Epithelial cell of proximal tubule (primary cell): ENCODE results near the gene KRTAP10-6. TPM values are rescaled to one million over a fixed set of nuclear protein-coding genes. Genes with fewer than 3 reads are reported as not detected.
"Not testable (repeated sequence)": the region's sequence is repeated elsewhere in the genome, so short reads cannot be mapped to it uniquely, and the experiment has no call there.

Experiments used
- DNase-seq: peaks from one replicate; pipeline ENCODE4 v3.0.0-alpha.2; 2011; ENCODE audit warnings: low read depth
- H3K4me3 ChIP-seq: 2 replicates; pipeline ENCODE4 v1.5.1; 2011; ENCODE audit warnings: low read depth, mild to moderate bottlenecking, low read length
- total RNA-seq: library from RNA; depleted of rRNA; stranded (reverse); fragments of >200 nt; gene quantifications from 2 replicates; pipeline ENCODE4 v1.2.3, GENCODE V29; 2015
- TF ChIP-seq, protein P1 (sequence below): conservative IDR thresholded peaks from 2 replicates; pipeline ENCODE4 v1.5.1; 2012; ENCODE audit warnings: low read depth, mild to moderate bottlenecking, low read length

KRTAP10-6 gene
- total RNA-seq, 1 donor from 2014 or later = not detected

DNA sequence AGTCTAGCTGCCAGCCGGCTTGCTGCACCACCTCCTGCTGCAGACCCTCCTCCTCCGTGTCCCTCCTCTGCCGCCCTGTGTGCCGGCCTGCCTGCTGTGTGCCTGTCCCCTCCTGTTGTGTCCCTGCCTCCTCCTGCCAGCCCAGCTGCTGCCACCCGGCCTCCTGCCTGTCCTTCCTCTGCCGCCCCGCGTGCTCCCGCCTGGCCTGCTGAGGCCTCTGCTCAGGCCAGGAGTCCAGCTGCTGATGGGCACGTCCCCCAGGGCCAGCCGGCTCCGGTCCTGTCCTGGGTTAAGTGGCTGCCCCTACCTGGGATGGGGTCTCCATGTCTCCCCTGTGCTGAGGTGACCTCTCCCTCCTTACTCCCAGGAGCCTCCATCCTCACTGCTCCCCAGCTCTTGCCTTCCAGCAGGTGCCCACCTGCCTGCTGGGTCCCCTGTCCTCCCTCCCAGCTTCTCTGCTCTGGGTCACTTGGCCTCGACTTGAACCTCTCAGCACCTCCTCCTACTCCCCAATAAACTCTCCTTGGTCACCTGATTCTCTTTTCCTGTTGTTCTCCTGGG, 20.4 kb upstream of the KRTAP10-6 start:
- DNase-seq = no peak
- TF ChIP-seq, protein P1, sequence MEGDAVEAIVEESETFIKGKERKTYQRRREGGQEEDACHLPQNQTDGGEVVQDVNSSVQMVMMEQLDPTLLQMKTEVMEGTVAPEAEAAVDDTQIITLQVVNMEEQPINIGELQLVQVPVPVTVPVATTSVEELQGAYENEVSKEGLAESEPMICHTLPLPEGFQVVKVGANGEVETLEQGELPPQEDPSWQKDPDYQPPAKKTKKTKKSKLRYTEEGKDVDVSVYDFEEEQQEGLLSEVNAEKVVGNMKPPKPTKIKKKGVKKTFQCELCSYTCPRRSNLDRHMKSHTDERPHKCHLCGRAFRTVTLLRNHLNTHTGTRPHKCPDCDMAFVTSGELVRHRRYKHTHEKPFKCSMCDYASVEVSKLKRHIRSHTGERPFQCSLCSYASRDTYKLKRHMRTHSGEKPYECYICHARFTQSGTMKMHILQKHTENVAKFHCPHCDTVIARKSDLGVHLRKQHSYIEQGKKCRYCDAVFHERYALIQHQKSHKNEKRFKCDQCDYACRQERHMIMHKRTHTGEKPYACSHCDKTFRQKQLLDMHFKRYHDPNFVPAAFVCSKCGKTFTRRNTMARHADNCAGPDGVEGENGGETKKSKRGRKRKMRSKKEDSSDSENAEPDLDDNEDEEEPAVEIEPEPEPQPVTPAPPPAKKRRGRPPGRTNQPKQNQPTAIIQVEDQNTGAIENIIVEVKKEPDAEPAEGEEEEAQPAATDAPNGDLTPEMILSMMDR = no peak
- H3K4me3 ChIP-seq = no peak overlapping the region

DNA sequence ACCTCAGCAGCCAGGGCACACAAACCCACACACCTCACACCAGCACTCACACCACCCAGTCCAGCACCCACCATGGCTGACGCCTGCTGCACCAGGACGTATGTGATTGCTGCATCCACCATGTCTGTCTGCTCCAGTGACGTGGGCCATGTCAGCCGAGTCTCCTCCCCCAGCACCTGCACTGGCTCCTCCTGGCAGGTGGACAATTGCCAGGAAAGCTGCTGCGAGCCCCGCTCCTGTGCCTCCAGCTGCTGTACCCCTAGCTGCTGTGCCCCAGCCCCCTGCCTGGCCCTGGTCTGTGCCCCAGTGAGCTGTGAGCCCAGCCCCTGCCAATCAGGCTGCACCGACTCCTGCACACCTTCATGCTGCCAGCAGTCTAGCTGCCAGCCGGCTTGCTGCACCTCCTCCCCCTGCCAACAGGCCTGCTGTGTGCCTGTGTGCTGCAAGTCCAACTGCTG, 19.8 kb upstream of the KRTAP10-6 start, which contains the start of gene KRTAP10-8:
TSS of gene KRTAP10-8 (plus strand) at position 51 of the 458 bp plus-strand sequence. CDS start at position 73, 22 bp downstream.
- TF ChIP-seq, protein P1 = no peak
- H3K4me3 ChIP-seq = no peak within 1 kb of the TSS
- DNase-seq = no peak

DNA sequence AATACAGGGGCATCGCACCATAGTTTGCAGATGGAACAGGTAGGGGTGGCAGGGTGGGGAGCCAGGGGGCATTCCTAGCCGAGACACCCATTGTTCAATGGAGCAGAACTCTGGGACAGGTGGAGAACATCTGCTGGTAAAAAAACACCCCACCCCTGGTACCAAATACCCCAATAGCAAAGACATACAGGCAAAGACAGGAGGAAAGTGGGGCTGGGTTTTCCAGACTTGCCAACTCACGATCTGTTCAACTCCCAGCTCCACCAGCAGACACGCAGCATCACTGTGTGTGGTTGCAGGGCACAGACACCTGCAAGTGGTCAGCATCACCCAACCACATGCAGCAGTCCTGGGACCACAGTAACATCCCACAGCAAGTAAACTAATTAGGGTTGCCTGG, 19.2 kb upstream of the KRTAP10-6 start:
- DNase-seq = no peak
- TF ChIP-seq, protein P1 = no peak
- H3K4me3 ChIP-seq = no peak overlapping the region

DNA sequence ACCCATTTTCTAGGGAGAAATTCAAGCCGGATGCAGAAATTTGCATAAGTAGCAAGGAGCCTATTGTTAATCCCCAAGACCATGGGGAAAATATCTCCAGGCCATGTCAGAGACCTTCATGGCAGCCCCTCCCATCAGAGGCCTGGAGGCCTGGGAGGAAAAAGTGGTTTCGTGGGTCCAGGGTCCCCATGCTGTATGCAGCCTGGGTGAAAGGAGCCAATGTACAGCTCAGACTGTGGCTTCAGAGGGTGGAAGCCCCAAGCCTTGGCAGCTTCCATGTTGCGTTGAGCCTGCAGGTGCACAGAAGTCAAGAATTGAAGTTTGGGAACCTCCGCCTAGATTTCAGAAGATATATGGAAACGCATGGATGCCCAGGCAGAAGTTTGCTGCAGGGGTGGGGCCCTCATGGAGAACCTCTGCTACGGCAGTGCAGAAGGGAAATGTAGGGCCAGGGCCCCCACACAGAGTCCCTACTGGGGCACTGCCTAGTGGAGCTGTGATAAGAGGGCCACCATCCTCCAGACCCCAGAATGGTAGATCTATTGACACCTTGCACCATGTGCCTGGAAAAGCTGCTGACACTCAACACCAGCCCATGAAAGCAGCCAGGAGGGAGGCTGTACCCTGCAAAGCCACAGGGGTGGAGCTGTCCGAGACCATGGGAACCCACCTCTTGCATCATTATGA, 18.0 kb upstream of the KRTAP10-6 start:
- not testable (repeated sequence) for DNase-seq

DNA sequence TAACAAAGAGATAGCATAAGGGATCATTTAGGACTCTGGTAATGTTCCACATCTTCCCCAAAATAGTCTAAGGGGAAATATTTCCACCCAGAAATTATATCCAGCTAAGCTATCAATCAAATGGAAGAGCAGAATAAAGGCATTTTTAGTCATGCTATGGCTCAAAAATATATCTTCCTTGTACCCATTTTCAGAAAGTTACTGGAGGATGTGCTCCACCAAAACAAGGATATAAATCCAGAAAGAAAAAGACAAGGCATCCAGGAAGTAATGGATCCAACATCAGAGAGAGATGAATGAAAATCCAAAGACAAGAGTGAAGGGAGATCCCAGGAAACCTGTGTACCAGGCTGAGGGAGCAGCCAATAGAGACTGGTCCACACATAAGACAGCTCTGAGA, 16.9 kb upstream of the KRTAP10-6 start:
- DNase-seq = no peak
- TF ChIP-seq, protein P1 = no peak
- no peak overlapping the region for H3K4me3 ChIP-seq

More for the DNA sequence above, 18.0 kb upstream of the KRTAP10-6 start:
- H3K4me3 ChIP-seq = not testable (repeated sequence)

DNA sequence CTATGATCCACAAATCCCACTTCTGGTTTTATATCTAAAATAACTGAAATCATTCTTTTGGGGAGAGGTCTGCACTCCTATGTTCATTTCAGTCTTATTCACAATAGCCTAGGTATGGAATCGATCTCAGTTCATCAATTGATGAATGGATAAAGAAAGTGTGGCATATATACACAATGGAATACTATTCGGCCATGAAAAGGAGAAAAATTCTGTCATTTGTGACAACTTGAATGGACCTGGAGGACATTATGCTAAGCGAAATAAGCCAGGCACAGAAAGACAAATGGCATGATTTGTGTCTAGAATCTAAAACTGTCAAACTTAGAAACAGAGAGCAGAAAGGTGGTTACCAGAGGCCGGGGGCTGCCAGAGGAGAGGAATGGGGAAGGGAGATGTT, 14.2 kb upstream of the KRTAP10-6 start:
- no peak overlapping the region for H3K4me3 ChIP-seq
- TF ChIP-seq, protein P1 = no peak
- no peak for DNase-seq

DNA sequence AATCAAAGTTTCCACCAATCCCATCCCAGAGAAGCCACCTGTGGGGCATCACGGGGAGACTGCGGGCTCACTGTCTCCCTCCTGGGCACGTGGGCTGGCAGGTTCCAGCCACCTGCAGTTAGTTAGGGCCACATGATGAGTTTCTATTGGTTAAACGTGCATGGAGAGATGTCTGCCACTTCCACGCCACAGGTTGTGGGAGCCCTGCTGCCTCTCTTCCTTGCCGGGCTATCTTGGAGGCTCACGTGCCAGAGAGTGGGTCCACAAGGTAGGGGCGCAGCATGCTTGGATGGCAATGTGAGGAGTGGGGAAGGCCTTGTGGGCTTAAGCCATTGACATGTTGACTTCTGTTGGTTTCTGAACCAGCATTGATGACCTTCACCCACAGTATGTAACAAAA, 11.6 kb upstream of the KRTAP10-6 start:
- DNase-seq = no peak
- TF ChIP-seq, protein P1 = no peak
- no peak overlapping the region for H3K4me3 ChIP-seq
